Measurements from ENCODE around the gene PGPEP1.
A peak's percentile ranks its signal among the peaks of the same experiment; 100 is the strongest.

PGPEP1 gene

GRCh38 chr19:18385675-18386542 lies 45.5 kb downstream of the PGPEP1 start, which contains the start of gene GDF15:
Gene GDF15 (plus strand): TSS chr19:18386158. CDS start chr19:18386190, 32 bp downstream.
- H3K9me3 ChIP-seq (replicated peaks in 1 of 11): no peaks in the 10 kb centered on the region
- peak within 1 kb of the TSS in 3 of 11 experiments; percentile 18 to 30 (median 30); a peak in 4 of 22 replicates for H3K9ac ChIP-seq
- peaks cover 36 to 99% (median 60%) of the 10 kb centered on the region in 10 experiments for H3K4me1 ChIP-seq
- peak within 1 kb of the TSS; percentile 83 to 99 (median 89) for H3K4me2 ChIP-seq
- peak within 1 kb of the TSS in 1 of 11 experiments; percentile 10; a peak in 3 of 22 replicates for H3K27ac ChIP-seq
- no peak for TF ChIP-seq Cebpa-rat (IDR thresholded peaks at IDR 0.05)
- H4K20me1 ChIP-seq: peaks cover 0 to 39% (median 0%) of the 10 kb centered on the region in 11 experiments; a peak in 3 of 22 replicates
- H3K27me3 ChIP-seq: peaks cover 0 to 42% (median 32%) of the 10 kb centered on the region in 11 experiments; a peak in 16 of 22 replicates
- H3K36me3 ChIP-seq: peaks cover 0 to 31% (median 0%) of the 10 kb centered on the region in 11 experiments; a peak in 6 of 22 replicates
- peak within 1 kb of the TSS in 3 of 10 experiments; percentile 38 to 54 (median 41); a peak in 4 of 20 replicates for H3K4me3 ChIP-seq

GRCh38 chr19:18386543-18387271 lies 46.3 kb downstream of the PGPEP1 start:
- Histone ChIP-seq H3K4me2 (peak overlapping the region; percentile 83 to 99 (median 89); a peak in 21 of 22 replicates), H3K27ac (peak overlapping the region in 1 of 11 experiments; percentile 10; a peak in 3 of 22 replicates), H4K20me1 (peaks cover 0 to 47% (median 0%) of the 10 kb centered on the region in 11 experiments; a peak in 4 of 22 replicates), H3K27me3 (peaks cover 0 to 43% (median 32%) of the 10 kb centered on the region in 11 experiments; a peak in 16 of 22 replicates), H3K4me3 (peak overlapping the region in 3 of 10 experiments; percentile 38 to 54 (median 41); a peak in 4 of 20 replicates), H3K9ac (peak overlapping the region in 3 of 11 experiments; percentile 18 to 30 (median 30); a peak in 4 of 22 replicates), H3K9me3 (replicated peaks in 1 of 11) (no peaks in the 10 kb centered on the region), H3K36me3 (peaks cover 0 to 39% (median 0%) of the 10 kb centered on the region in 11 experiments; a peak in 6 of 22 replicates), H3K4me1 (peaks cover 33 to 99% (median 55%) of the 10 kb centered on the region in 10 experiments)
- no peak for TF ChIP-seq Cebpa-rat (IDR thresholded peaks at IDR 0.05)

GRCh38 chr19:18388100-18388959 lies 47.9 kb downstream of the PGPEP1 start:
- Histone ChIP-seq H3K4me3 (peak overlapping the region; percentile 6 to 58 (median 44); a peak in 16 of 20 replicates), H3K9me3 (replicated peaks in 1 of 11) (no peaks in the 10 kb centered on the region), H3K4me1 (peaks cover 27 to 97% (median 56%) of the 10 kb centered on the region in 10 experiments), H3K27me3 (peaks cover 0 to 54% (median 35%) of the 10 kb centered on the region in 11 experiments; a peak in 17 of 22 replicates), H3K27ac (peak overlapping the region in 4 of 11 experiments; percentile 3 to 46 (median 36); a peak in 5 of 22 replicates), H3K4me2 (peak overlapping the region; percentile 83 to 99 (median 89)), H3K36me3 (peaks cover 0 to 53% (median 0%) of the 10 kb centered on the region in 11 experiments; a peak in 6 of 22 replicates), H4K20me1 (peaks cover 0 to 54% (median 0%) of the 10 kb centered on the region in 11 experiments; a peak in 4 of 22 replicates), H3K9ac (peak overlapping the region in 10 of 11 experiments; percentile 26 to 72 (median 54); a peak in 14 of 22 replicates)
- no peak for TF ChIP-seq Cebpa-rat (IDR thresholded peaks at IDR 0.05)

GRCh38 chr19:18388960-18389725 lies 48.7 kb downstream of the PGPEP1 start:
- Histone ChIP-seq H3K9ac (peak overlapping the region in 8 of 11 experiments; percentile 26 to 86 (median 57); a peak in 9 of 22 replicates), H3K4me3 (peak overlapping the region in 7 of 10 experiments; percentile 38 to 58 (median 45); a peak in 12 of 20 replicates), H3K4me2 (peak overlapping the region; percentile 83 to 99 (median 89))

GRCh38 chr19:18389726-18390064 lies 49.3 kb downstream of the PGPEP1 start:
- Histone ChIP-seq H3K36me3 (peaks cover 0 to 64% (median 0%) of the 10 kb centered on the region in 11 experiments; a peak in 6 of 22 replicates), H3K4me2 (peak overlapping the region in 3 of 11 experiments; percentile 95 to 99 (median 99); a peak in 6 of 22 replicates), H3K9ac (peak overlapping the region in 2 of 11 experiments; percentile 53 to 86; a peak in 4 of 22 replicates), H3K27me3 (peaks cover 0 to 54% (median 35%) of the 10 kb centered on the region in 11 experiments; a peak in 17 of 22 replicates), H3K4me3 (no peak overlapping the region), H4K20me1 (peaks cover 0 to 57% (median 0%) of the 10 kb centered on the region in 11 experiments; a peak in 4 of 22 replicates), H3K4me1 (peaks cover 27 to 100% (median 61%) of the 10 kb centered on the region in 10 experiments), H3K9me3 (replicated peaks in 1 of 11) (no peaks in the 10 kb centered on the region), H3K27ac (no peak overlapping the region)
- TF ChIP-seq Cebpa-rat (IDR thresholded peaks at IDR 0.05): no peak

More at GRCh38 chr19:18388960-18389725, 48.7 kb downstream of the PGPEP1 start:
- H3K27me3 ChIP-seq: peaks cover 0 to 54% (median 35%) of the 10 kb centered on the region in 11 experiments; a peak in 17 of 22 replicates
- TF ChIP-seq Cebpa-rat (IDR thresholded peaks at IDR 0.05): no peak
- no peaks in the 10 kb centered on the region for H3K9me3 ChIP-seq (replicated peaks in 1 of 11)
- H4K20me1 ChIP-seq: peaks cover 0 to 57% (median 0%) of the 10 kb centered on the region in 11 experiments; a peak in 4 of 22 replicates
- H3K27ac ChIP-seq: no peak overlapping the region
- peaks cover 27 to 95% (median 61%) of the 10 kb centered on the region in 10 experiments for H3K4me1 ChIP-seq
- peaks cover 0 to 58% (median 0%) of the 10 kb centered on the region in 11 experiments; a peak in 6 of 22 replicates for H3K36me3 ChIP-seq

- Histone ChIP-seq H3K9ac (peak overlapping the region in 2 of 11 experiments; percentile 53 to 86; a peak in 3 of 22 replicates), H4K20me1 (peaks cover 0 to 58% (median 0%) of the 10 kb centered on the region in 11 experiments; a peak in 4 of 22 replicates), H3K9me3 (replicated peaks in 1 of 11) (no peaks in the 10 kb centered on the region), H3K4me1 (peaks cover 27 to 100% (median 58%) of the 10 kb centered on the region in 10 experiments), H3K36me3 (peaks cover 0 to 70% (median 0%) of the 10 kb centered on the region in 11 experiments; a peak in 6 of 22 replicates), H3K4me3 (peak overlapping the region in 1 of 10 experiments; percentile 97; a peak in 3 of 20 replicates), H3K27ac (no peak overlapping the region), H3K4me2 (peak overlapping the region in 3 of 11 experiments; percentile 95 to 99 (median 99); a peak in 6 of 22 replicates), H3K27me3 (peaks cover 0 to 54% (median 35%) of the 10 kb centered on the region in 11 experiments; a peak in 17 of 22 replicates)
- TF ChIP-seq Cebpa-rat (IDR thresholded peaks at IDR 0.05): no peak
These were observed 49.9 kb downstream of the PGPEP1 start for GRCh38 chr19:18390065-18390907.
